Kidney epithelial cell (primary cell): ENCODE results near the gene EVX1. TPM values are rescaled to one million over a fixed set of nuclear protein-coding genes. Genes with fewer than 3 reads are reported as not detected.

Experiments used
- DNase-seq: peaks from one replicate; pipeline ENCODE4 v3.0.0-alpha.2; 2010; ENCODE audit warnings: low read depth
- H3K27me3 ChIP-seq: 2 replicates; pipeline ENCODE4 v1.6.0; 2011; ENCODE audit warnings: low read length; ENCODE audit not compliant: control insufficient read depth, insufficient read depth
- H3K36me3 ChIP-seq: 2 replicates; pipeline ENCODE4 v1.5.1; 2011; ENCODE audit warnings: low read length; ENCODE audit not compliant: control insufficient read depth, insufficient read depth
- H3K4me3 ChIP-seq: 2 replicates; pipeline ENCODE4 v1.5.1; 2011; ENCODE audit warnings: low read depth, mild to moderate bottlenecking, control low read depth, low read length
- total RNA-seq: library from RNA; depleted of rRNA; stranded (reverse); fragments of >200 nt; gene quantifications from 2 replicates; pipeline ENCODE4 v1.2.3, GENCODE V29; 2015
- TF ChIP-seq, protein P1 (sequence below): IDR thresholded peaks from 2 replicates; pipeline ENCODE4 v1.5.1; 2011; ENCODE audit warnings: mild to moderate bottlenecking, moderate library complexity, low read length, control low read depth, inconsistent platforms; ENCODE audit not compliant: insufficient read depth, poor library complexity, severe bottlenecking

Gene EVX1
- total RNA-seq, 1 donor from 2014 or later, result not detected

- DNase-seq, result no peak
- H3K27me3 ChIP-seq, result peaks cover 98% of the 10 kb centered on the region
- no peaks in the 10 kb centered on the region for H3K36me3 ChIP-seq
- H3K4me3 ChIP-seq, result no peak overlapping the region
- TF ChIP-seq, protein P1, sequence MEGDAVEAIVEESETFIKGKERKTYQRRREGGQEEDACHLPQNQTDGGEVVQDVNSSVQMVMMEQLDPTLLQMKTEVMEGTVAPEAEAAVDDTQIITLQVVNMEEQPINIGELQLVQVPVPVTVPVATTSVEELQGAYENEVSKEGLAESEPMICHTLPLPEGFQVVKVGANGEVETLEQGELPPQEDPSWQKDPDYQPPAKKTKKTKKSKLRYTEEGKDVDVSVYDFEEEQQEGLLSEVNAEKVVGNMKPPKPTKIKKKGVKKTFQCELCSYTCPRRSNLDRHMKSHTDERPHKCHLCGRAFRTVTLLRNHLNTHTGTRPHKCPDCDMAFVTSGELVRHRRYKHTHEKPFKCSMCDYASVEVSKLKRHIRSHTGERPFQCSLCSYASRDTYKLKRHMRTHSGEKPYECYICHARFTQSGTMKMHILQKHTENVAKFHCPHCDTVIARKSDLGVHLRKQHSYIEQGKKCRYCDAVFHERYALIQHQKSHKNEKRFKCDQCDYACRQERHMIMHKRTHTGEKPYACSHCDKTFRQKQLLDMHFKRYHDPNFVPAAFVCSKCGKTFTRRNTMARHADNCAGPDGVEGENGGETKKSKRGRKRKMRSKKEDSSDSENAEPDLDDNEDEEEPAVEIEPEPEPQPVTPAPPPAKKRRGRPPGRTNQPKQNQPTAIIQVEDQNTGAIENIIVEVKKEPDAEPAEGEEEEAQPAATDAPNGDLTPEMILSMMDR, result no peak
Observed at GRCh38 chr7:27249724-27250556, 7.3 kb downstream of the EVX1 start.

DNA sequence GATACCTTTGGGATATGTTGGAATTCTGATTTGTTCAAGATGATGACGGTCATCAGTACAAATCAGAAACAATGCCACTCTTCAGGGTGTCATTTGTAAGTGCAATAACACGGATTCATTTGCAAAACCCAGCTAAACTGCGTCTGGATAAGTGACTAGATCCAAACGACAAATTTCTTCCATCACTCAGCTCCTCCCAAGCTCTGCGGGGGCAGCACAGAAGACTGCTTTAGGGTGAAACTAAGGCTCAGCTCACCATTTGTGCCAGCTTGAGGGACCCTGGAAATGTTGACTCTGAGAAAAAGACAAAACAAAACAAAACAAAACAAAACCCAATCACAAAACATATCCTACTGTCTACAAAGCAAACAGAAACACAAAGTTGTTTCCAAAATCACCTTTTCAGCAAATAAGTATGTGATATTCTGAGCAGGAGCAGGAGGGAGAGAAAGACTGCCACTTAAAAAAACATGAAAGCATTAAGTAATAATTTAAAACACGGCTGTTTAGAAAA, 8.0 kb downstream of the EVX1 start:
- Histone ChIP-seq H3K4me3 (no peak overlapping the region), H3K36me3 (no peaks in the 10 kb centered on the region), H3K27me3 (peaks cover 91% of the 10 kb centered on the region)
- TF ChIP-seq, protein P1, result no peak
- DNase-seq, result no peak

GRCh38 chr7:27251136-27251651, 8.6 kb downstream of the EVX1 start:
- TF ChIP-seq, protein P1, result no peak
- no peak overlapping the region for H3K4me3 ChIP-seq
- H3K27me3 ChIP-seq, result peaks cover 86% of the 10 kb centered on the region
- no peaks in the 10 kb centered on the region for H3K36me3 ChIP-seq
- no peak for DNase-seq

GRCh38 chr7:27251652-27252590, 9.3 kb downstream of the EVX1 start:
- no peak overlapping the region for H3K4me3 ChIP-seq
- DNase-seq, result no peak
- TF ChIP-seq, protein P1, result no peak

GRCh38 chr7:27254625-27255024, 12.0 kb downstream of the EVX1 start:
- Histone ChIP-seq H3K4me3 (no peak overlapping the region), H3K36me3 (no peaks in the 10 kb centered on the region), H3K27me3 (peaks cover 51% of the 10 kb centered on the region)
- TF ChIP-seq, protein P1, result no peak
- DNase-seq, result no peak

More at GRCh38 chr7:27251652-27252590, 9.3 kb downstream of the EVX1 start:
- no peaks in the 10 kb centered on the region for H3K36me3 ChIP-seq
- H3K27me3 ChIP-seq, result peaks cover 78% of the 10 kb centered on the region
